Medulla oblongata (tissue), 1 donor: ENCODE results near the gene VSX2.
A peak's percentile ranks its signal among the peaks of the same experiment; 100 is the strongest.

ENCODE experiments used
- DNase-seq: peaks from one replicate; pipeline ENCODE4 v3.0.0-alpha.2; 2015; ENCODE audit errors: extremely low spot score

VSX2 gene

DNA sequence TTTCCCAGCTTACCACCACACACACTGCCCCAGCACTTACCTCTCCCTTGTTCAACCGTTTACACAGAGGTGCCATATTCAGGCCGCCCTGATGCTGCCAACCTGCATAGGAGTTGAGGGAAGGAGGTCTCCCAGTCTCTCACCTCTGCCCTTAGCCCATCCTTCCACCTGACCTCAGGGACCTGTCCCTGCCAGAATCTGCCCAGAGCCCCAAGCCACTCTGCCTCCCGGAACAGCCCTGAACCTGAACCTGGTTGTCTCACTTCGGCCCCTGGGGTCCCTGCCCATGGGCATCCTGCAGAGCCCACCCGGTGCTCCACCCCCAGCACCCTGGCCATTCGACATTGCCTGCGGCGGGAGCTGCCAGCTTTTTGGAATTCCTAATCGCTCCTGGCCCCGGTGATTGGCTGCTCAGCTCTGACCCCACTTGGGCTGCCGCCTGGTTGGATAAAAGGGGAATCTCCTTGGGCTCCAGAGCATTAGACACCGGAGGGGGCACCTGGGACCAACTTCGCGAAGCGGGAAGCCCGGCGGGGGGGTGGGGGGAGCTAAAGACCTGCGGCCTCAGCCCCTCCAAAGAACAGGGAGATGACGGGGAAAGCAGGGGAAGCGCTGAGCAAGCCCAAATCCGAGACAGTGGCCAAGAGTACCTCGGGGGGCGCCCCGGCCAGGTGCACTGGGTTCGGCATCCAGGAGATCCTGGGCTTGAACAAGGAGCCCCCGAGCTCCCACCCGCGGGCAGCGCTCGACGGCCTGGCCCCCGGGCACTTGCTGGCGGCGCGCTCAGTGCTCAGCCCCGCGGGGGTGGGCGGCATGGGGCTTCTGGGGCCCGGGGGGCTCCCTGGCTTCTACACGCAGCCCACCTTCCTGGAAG is at the start of gene VSX2:
Gene VSX2, plus strand, starts transcription at position 476 of the 874 bp plus-strand sequence. Its CDS starts 113 bp downstream, at position 589.
- DNase-seq, result no peak

DNA sequence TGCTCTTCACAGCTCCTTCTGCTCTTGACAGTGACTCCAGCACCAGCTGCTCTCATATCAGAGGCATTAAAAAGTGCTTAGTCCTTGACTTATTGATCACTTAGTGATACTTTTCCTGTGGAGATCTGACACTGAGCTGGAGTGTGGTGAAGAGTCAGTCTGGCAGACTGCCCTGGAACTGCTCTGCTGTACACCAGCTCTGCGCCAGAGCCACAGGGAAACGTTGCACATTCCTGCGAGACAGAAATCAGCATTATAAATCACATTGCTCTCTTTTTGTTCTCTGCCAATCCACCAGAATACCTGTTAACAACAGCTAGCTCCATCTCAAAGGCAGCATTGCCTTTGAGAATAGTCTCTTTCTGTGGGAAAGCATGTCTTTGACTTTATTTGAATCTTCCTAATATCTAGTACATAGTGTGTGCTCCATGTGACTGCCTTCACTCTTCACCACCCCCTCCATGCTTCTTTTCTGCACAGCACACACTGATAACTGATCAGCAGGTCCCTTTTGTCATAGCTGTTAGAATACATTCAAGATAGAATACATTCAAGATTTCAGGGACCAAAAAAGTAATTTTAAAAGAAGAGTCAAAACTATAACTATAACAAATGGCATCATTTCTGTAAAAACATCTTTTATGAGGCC is 48.2 kb upstream of the VSX2 start:
- no peak for DNase-seq

DNA sequence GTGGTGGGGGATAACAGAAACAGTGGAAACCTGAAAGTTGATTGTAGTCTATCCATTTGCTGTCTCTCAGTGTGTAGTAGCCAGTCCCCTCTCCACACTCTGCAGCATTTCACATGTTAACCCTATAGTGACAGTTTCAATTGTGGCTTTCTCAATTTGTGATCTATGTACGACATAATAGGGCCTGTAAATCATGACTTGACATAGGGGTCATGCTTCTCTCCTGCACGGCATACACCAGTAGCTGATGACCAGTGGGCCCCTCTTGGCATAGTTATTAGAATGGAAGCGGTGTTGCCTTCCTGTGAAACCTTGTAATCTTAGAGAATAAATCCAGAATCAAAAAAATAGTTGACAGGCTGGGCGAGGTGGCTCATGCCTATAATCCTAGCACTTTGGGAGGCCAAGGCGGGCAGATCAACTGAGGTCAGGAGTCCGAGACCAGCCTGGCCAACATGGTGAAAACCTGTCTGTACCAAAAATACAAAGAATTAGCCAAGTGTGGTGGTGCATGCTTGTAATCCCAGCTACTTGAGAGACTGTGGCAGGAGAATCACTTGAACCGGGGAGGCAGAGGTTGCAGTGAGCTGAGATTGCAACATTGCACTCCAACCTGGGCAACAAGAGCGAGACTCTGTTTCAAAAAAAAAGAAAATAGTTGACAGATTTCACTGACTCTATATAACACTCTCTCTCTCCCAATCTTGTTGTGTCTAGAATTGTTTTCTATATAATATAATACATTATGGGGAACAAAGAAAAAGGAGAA is 44.6 kb upstream of the VSX2 start:
- no peak for DNase-seq

DNA sequence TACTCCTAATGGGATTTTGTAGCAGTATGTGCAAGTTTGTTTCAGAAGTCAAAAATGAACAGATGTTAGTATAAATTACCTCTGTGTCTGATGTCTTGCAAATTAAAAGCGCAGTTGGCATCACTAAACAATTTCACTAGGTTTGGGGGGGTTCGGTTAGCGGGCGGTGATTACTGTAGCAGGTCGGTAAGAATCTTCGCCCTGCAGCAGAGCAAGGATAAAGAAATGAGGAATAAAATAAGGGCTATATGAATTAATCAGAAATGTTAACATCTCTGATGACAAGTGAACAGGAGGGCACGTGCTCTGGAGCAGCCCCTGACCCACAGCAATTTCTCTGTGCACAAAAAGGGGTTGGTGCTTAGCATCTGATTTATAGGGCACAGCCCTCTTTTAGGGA is 43.6 kb upstream of the VSX2 start:
- DNase-seq, result no peak

DNA sequence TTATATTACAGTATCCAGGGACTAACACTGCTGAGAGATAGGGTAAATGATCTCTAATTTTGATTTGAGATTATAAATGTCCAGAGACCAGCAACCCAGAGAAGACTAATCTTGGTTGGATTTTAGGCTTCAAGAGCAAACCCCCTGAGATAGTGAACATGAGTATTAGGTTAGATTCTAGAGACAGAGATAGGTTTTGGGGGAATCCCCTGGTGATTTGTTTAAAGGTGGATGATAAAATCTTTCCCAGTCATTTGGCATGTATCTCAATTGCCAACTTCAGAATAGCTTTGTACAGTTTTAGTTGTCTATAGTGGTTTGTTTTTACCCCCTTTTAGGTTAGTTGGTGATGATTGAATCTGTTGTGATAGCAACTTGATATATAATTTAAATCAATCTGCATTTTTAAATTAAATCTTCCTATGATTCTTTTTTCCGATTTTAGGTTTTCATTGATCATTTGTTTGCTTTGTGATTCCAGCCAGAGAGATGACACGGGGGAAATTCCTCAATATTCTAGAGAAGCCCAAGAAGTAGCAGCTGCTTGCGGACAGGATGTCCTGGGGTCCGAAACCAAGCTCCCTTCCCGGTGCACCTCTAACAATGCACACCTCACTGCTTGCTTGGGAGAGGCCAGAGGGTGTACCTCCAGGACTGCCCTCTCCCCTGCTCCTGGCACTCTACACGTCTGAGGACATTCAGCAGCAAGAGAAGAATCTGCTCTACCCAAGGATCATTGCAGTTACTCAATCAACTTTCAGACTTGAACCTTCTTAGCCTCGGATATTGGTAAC is 40.6 kb upstream of the VSX2 start:
- no peak for DNase-seq

DNA sequence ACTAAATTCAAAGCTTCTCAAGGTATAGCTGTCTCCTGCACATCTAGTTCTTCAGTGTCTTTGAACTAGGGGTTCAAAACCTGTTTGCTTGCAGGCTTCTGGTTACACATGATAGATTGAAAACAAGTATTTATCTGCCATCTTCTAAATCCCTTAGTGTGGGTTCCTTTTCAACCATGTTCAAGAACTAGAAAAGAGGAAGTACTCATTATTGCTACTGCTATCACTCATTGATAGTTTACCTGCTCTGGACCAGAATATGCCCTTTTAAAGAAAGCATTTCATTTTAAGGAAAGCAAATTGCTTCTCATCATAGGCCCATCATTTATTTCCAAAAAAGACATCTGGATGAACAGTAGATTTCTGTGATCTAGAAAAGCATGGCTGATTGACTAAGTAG is 37.1 kb upstream of the VSX2 start:
- DNase-seq, result no peak

DNA sequence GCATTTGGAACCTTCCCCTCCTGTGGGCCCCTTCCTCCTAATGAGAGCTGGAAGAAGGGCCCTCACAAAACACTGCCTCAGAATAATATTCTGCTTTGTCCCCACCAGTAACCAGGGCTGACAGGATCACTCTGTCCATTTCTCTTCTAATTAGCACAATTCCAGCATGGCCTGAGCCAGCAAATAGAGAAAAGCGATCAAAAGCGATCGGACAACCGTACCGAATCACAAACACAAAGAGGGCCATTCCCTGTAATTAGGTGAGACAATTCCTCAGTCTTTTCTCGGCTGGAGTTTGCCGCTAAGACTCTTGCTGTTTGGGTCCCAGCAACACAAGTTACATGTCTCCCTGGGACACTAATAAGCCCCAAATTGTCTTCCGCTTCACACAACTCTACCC is 35.6 kb upstream of the VSX2 start:
- peak; percentile 3 for DNase-seq

DNA sequence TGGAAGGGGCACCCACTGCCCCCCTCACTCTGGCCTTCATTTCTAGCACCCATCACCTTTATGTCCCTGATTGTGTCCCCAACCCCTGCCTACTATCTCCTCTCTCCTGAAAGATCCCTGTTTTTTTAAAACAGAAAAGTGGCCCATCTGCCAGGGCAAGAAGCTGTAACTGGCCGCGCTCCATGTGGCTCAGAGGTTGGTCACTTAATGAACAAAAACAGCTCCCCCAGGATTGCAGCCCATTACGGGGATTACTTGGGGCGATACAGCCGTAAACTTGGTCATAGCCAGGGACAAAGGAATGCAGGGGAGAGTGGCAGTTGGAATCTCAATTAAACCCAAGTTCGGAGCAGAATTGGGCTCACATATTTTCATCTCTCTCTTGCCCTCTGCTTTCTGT is 34.8 kb upstream of the VSX2 start:
- DNase-seq, result no peak

DNA sequence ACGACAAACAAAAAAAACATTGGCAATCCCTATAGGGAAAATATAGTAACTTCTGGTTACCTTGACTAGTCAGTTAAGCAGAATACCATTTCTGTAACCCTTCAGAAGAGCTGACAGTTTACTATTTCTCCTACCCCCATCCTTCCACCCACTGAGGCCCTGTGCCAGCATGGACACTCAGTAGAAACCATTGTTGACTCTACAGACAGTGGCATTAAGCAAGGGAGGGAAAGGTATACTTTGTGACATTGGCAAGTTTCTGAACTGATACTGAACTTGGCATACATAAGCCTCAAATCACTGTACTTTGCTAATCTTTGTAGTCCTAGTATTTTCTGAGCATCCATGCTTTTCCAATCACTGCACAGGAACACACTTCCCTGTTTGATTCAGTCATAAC is 33.4 kb upstream of the VSX2 start:
- DNase-seq, result no peak

DNA sequence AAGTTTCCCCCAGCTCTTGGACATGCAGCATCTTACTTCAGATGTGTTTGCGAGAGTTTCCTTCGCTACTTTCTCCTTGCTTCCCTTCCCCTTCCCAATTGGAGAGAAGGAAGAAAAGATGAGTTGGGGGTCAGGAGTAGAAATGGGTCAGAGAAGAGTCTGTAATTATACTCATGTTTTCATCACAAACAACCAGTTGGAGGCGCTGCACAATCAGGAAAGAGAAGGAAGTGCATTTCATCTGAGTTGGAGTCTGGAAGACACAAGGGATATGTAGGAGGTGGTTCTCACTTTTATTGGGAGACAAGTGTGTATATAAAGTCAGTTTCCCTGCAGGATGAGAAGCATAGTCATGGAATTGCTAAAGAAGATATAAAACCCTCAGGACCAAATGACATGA is 31.3 kb upstream of the VSX2 start:
- DNase-seq, result no peak

DNA sequence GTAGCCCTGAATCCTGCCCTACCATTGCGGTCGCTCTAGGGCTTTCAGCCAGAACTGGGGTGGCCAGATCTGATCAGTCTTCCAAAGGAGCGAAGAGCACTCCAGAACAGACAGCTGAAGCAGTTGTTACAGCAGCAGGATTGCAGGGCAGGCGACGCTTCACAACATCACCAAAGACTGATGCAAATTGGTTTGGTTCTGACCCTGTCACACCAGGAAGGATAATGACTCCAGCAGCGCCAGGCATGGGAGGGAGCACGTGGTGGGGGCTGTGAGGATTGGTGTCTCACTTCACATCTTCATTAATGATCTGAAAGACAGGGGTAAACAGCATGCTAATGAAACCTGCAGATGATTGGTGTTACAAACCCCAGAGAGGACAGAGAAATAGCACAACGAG is 30.6 kb upstream of the VSX2 start:
- DNase-seq, result no peak

DNA sequence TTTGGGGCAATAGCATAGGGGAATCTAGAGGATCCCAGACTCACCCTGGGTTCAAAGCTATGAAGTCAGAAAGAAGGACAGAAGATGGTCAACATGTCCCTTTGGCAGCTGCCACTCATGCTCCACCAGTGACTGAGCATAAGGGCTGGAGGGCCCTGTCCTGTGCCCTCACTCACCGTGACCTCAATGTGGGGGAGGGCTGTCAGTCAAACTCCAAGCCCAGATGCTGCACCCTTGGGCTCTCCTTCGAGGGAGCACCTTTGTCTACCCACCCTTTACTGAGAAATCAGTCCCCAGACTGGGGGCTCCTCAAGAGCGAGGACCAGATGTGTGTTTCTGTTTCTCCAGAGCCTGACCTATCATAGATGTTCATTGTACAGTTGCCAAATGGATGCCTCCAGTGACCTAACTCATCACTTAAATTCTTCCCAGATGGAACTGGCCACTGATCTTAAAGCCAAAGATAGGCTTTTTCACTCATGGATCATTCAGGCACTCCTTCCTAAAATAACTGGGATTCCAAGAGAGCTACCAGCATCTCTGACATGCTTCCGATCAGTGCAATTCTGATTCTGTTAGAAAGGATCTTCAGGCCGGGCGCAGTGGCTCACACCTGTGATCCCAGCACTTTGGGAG is 27.2 kb upstream of the VSX2 start:
- no peak for DNase-seq

DNA sequence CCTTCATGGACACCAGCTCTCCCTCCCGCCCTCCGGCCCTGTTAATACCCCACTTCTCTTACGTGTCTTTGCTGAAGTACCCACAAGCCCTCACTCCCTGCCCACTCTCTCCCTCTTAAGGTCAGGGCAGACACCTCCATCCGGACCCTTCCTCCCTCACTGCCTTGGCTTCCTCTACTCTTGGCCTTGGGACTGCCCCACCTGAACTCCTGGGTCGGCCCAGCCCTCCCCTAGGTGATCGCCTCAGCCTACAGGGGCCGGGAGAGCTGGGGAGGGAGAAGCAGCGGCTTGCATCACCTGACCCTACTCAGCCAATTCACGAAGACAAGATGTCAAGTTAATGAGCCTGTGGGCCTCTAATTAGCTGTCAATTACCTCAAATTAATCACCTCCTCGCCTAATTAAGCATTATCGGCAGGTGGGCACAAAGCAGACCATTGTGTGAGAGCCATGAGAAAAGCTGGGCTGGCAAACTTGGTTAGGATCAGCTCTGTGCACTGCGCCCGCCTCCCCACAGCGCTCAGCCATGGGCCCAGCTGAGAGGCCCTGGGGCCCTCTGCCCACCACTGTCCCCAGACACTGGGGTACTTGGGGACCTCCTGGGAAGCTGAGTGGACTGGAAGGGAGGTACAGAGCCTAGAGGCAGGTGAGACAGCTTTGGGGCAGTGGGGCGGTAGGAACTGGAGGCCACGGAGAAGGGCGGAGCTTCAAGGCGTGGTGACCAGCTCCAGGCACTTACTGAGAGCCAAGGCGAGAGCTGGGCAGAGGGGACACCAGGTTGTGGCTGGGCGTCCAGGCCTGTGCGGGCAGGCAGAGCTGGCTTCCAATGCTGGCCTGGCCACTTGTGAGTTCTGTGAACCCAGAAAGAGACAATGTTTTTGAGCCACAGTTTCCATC is 25.1 kb upstream of the VSX2 start:
- DNase-seq, result no peak

DNA sequence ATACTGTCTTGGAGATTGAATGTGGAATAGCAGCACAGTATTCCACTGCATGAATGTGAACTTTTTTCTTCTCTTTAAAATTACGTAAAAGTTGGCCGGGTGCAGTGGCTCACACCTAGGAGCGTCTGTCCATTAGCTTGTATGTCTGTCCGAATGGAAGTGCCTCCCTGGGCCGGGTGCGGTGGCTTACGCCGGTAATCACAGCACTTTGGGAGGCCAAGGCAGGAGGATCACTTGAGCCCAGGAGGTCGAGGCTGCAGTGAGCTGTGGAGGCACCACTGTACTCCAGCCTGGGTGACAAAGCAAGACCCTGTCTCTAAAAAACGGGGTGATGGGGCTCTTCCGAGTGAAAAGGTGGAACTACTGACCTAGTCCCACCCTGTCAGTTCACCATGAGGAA is 22.6 kb upstream of the VSX2 start:
- no peak for DNase-seq

DNA sequence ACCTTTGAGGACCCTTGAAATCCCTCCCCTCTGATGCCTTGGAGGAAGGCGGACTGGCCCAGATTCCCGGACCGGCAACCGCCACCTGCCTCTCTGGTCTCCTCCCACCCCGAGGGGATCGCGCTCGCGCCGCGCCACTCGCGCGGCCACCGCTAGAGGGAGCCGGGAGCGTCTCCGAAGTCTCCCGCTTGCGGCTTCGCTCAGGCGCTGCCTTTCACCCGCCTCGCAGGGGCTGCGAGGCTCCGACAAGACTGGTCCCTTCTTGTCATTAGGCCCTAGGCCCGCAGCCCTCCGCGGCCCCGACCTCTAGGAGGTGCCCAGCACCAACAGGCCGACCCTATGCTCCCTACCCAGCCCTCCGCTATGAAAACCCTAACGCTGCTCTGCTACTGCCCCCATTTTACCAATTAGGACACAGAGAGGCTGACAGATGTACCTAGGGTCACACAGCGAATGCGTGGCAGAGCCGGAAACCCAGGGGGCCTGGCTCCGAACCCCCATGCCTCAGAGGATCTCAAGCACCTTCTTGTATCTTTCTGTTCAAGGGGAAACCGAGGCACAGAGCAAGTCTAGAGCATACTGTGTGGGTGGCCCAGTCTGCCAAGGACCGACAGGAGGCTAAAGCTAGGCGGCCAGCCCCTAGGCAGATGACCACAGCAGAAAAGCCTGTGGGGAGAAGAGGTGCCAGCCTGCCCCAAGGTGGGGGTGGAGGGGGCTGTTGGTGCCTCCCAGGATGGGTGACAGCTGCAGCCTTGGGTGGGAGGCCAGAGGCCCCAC is 21.4 kb upstream of the VSX2 start:
- peak; percentile 47 for DNase-seq

DNA sequence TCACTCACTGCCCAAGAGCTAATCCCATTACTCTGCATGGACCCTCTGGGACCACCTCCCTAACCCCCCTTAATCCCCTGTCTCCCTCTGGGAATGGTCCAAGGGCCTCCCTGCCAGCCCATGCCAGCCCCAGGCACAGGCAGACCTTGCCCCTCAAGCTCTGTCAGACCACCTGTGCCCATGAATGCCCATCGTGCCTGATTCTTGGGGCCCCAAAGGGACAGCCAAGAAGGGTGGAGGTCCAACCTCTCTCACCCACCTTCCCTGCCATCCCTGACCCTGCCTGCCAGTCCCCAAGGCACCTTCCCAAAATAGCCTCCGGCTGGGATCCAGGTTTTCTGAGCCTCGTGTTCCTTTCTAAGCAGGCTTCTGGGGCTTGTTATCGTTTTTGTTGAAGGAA is 20.8 kb upstream of the VSX2 start:
- DNase-seq, result no peak

DNA sequence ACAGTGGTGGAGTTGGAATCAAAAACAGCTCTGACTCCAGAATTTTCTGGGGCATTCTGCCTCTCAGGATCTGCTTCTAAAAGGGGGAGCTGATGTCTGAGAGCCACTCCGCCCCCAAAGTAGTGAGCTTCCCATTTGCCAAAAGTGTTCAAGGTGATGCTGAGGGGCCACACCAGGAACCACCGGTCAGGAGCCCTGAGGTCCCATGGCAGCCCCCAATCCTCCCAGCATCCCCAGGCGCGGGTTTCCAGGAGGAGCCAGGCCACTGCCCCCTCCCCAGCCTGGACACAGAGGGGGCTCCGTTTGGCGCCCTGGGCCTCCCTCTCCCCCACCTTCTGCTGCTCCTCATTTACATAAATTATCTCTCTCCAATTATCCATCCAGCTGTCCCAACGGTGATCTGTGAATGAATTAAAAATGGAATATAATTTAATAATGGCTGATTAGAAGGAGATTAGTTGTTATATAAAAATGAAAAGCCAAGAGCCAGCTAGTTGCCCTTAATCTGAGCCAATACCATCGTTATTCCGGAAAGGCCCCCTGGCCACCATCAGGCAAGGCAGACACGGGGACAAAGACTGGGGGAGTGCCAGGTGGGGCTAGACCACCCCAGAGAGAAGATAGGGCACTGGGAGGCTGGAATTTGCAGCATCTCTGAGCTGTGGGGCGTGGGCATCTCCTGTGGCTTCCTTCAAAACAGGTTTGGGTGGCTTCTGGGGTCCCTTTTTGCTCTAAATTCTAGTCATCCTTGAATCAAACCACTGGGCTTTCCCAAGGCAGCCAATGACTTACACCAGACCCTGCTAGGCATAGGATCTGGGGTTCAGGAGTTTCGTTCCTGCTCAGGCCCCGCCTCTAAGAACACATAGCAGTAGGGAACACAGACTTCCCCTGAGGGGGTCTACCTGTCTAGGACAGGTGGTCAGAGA is 19.7 kb upstream of the VSX2 start:
- no peak for DNase-seq

DNA sequence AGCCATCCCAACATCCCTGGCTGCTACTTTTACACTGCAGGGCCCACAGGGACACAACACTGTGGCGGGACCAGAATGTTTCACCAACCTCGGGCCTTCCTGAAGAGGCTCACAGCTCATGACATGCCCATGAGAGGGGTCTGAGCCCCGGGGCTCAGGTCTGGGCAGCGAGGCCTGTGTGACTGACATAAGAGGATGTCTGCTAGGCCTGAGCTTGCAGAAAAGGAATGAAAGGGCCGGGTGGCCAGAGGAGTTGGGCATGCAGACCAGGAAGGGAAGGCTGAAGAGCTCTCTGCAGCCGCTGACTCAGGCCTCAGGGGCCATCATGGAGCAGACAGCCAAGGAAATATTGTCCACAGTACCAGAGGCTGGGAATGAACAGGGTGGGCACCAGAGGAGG is 18.3 kb upstream of the VSX2 start:
- DNase-seq, result no peak
